Activated CD8-positive, alpha-beta memory T cell treated with anti-CD3 and anti-CD28 coated beads, Interleukin-2, amount 10 ng/mL, durations not matched to agents 7 days and 5 days (primary cell): ENCODE data around the gene PBOV1. TPM values are rescaled to one million over a fixed set of nuclear protein-coding genes. Genes with fewer than 3 reads are reported as not detected.

Source experiments
- ATAC-seq: fragments of 150-1000 bp; cut with Tn5 transposase; one replicate; pipeline ENCODE4 v1.10.0; 2021; ENCODE audit warnings: moderate library complexity
- CTCF ChIA-PET: fragments of 350-600 bp; sonication (Branson Sonifier 250); formaldehyde crosslinking; loops from one replicate; lab custom pipeline; 2021; ENCODE audit warnings: antibody characterized with exemption; lab: Charles Lee
- DNase-seq: peaks from one replicate; pipeline ENCODE4 v3.0.0-alpha.2; 2020
- H3K27ac Mint-ChIP-seq: one replicate; pipeline ENCODE4 v1.8.0; 2021; ENCODE audit warnings: mild to moderate bottlenecking, mixed read lengths
- H3K27me3 Mint-ChIP-seq: one replicate; pipeline ENCODE4 v1.8.0; 2021; ENCODE audit warnings: mixed read lengths
- H3K36me3 Mint-ChIP-seq: one replicate; pipeline ENCODE4 v1.8.0; 2021; ENCODE audit warnings: mild to moderate bottlenecking, mixed read lengths
- H3K4me1 Mint-ChIP-seq: one replicate; pipeline ENCODE4 v1.8.0; 2021; ENCODE audit warnings: mixed read lengths
- H3K4me3 Mint-ChIP-seq: one replicate; pipeline ENCODE4 v1.8.0; 2021; ENCODE audit warnings: mild to moderate bottlenecking, moderate library complexity, mixed read lengths
- H3K9me3 Mint-ChIP-seq: one replicate; pipeline ENCODE4 v1.8.0; 2022; ENCODE audit warnings: low read depth, mixed read lengths
- total RNA-seq, 2 experiments: library from RNA; stranded (reverse); gene quantifications; one replicate each; pipeline ENCODE4 v1.2.3, GENCODE V29; 2021

Gene PBOV1
- not detected for total RNA-seq

- no peaks in the 10 kb centered on the region for H3K4me1 Mint-ChIP-seq
Observed at GRCh38 chr6:138218449-138218848, at the start of gene PBOV1. Gene PBOV1, minus strand, starts transcription at chr6:138218491. Its CDS starts 96 bp downstream, at chr6:138218395.

GRCh38 chr6:138266095-138266494 is 47.8 kb upstream of the PBOV1 start:
- no peaks in the 10 kb centered on the region for H3K9me3 Mint-ChIP-seq
- peaks cover 22% of the 10 kb centered on the region for H3K27me3 Mint-ChIP-seq
- no peak overlapping the region for H3K27ac Mint-ChIP-seq
- H3K4me3 Mint-ChIP-seq, result no peak overlapping the region
- no peak for ATAC-seq
- H3K4me1 Mint-ChIP-seq, result no peaks in the 10 kb centered on the region
- CTCF ChIA-PET, result no interaction called here
- no peaks in the 10 kb centered on the region for H3K36me3 Mint-ChIP-seq
- DNase-seq, result no peak

More at GRCh38 chr6:138218449-138218848, at the start of gene PBOV1:
- Mint-ChIP-seq H3K4me3 (no peak within 1 kb of the TSS), H3K27ac (no peak within 1 kb of the TSS), H3K9me3 (no peaks in the 10 kb centered on the region), H3K27me3 (peaks cover 50% of the 10 kb centered on the region), H3K36me3 (no peaks in the 10 kb centered on the region)
- CTCF ChIA-PET, result no interaction called here
- ATAC-seq (no peak), DNase-seq (no peak)

GRCh38 chr6:138264372-138264880 is 46.1 kb upstream of the PBOV1 start:
- ATAC-seq (no peak), DNase-seq (no peak)
- H3K4me3 Mint-ChIP-seq, result no peak overlapping the region
- no peak overlapping the region for H3K27ac Mint-ChIP-seq
- no peaks in the 10 kb centered on the region for H3K9me3 Mint-ChIP-seq
- H3K4me1 Mint-ChIP-seq, result no peaks in the 10 kb centered on the region
- CTCF ChIA-PET, result no interaction called here
- H3K36me3 Mint-ChIP-seq, result no peaks in the 10 kb centered on the region
- H3K27me3 Mint-ChIP-seq, result peaks cover 27% of the 10 kb centered on the region

- Mint-ChIP-seq H3K27me3 (peaks cover 29% of the 10 kb centered on the region), H3K27ac (no peak overlapping the region), H3K4me1 (no peaks in the 10 kb centered on the region), H3K4me3 (no peak overlapping the region), H3K36me3 (no peaks in the 10 kb centered on the region), H3K9me3 (no peaks in the 10 kb centered on the region)
- ATAC-seq (no peak), DNase-seq (no peak)
- CTCF ChIA-PET, result no interaction called here
Observed at GRCh38 chr6:138263963-138264362, 45.7 kb upstream of the PBOV1 start.

- Mint-ChIP-seq H3K4me3 (no peak overlapping the region), H3K9me3 (no peaks in the 10 kb centered on the region), H3K27me3 (peaks cover 31% of the 10 kb centered on the region), H3K4me1 (no peaks in the 10 kb centered on the region), H3K27ac (no peak overlapping the region), H3K36me3 (no peaks in the 10 kb centered on the region)
- ATAC-seq (no peak), DNase-seq (no peak)
- CTCF ChIA-PET, result no interaction called here
Observed at GRCh38 chr6:138261116-138261780, 43.0 kb upstream of the PBOV1 start.

- Mint-ChIP-seq H3K9me3 (no peaks in the 10 kb centered on the region), H3K36me3 (no peaks in the 10 kb centered on the region), H3K4me3 (no peak overlapping the region), H3K4me1 (no peaks in the 10 kb centered on the region), H3K27me3 (peaks cover 26% of the 10 kb centered on the region), H3K27ac (no peak overlapping the region)
- ATAC-seq, result no peak
- DNase-seq, result no peak
- CTCF ChIA-PET, result no interaction called here
Observed at GRCh38 chr6:138258991-138259390, 40.7 kb upstream of the PBOV1 start.

GRCh38 chr6:138258197-138258596 is 39.9 kb upstream of the PBOV1 start:
- CTCF ChIA-PET, result no interaction called here
- Mint-ChIP-seq H3K27me3 (peaks cover 23% of the 10 kb centered on the region), H3K4me3 (no peak overlapping the region), H3K27ac (no peak overlapping the region), H3K36me3 (no peaks in the 10 kb centered on the region), H3K9me3 (no peaks in the 10 kb centered on the region), H3K4me1 (no peaks in the 10 kb centered on the region)
- ATAC-seq (no peak), DNase-seq (no peak)

- Mint-ChIP-seq H3K27ac (no peak overlapping the region), H3K4me1 (no peaks in the 10 kb centered on the region), H3K9me3 (no peaks in the 10 kb centered on the region), H3K36me3 (no peaks in the 10 kb centered on the region), H3K27me3 (peaks cover 23% of the 10 kb centered on the region), H3K4me3 (no peak overlapping the region)
- ATAC-seq (no peak), DNase-seq (no peak)
- CTCF ChIA-PET, result no interaction called here
Observed at GRCh38 chr6:138257638-138258040, 39.3 kb upstream of the PBOV1 start.

GRCh38 chr6:138255443-138255842 is 37.2 kb upstream of the PBOV1 start:
- H3K36me3 Mint-ChIP-seq, result no peaks in the 10 kb centered on the region
- CTCF ChIA-PET, result no interaction called here
- no peak for DNase-seq

GRCh38 chr6:138253731-138254130 is 35.4 kb upstream of the PBOV1 start:
- Mint-ChIP-seq H3K27me3 (peaks cover 14% of the 10 kb centered on the region), H3K27ac (no peak overlapping the region), H3K9me3 (no peaks in the 10 kb centered on the region), H3K36me3 (no peaks in the 10 kb centered on the region), H3K4me3 (no peak overlapping the region), H3K4me1 (no peaks in the 10 kb centered on the region)
- CTCF ChIA-PET, result no interaction called here
- ATAC-seq (no peak), DNase-seq (no peak)

More at GRCh38 chr6:138255443-138255842, 37.2 kb upstream of the PBOV1 start:
- Mint-ChIP-seq H3K4me3 (no peak overlapping the region), H3K9me3 (no peaks in the 10 kb centered on the region), H3K27ac (no peak overlapping the region), H3K4me1 (no peaks in the 10 kb centered on the region), H3K27me3 (peaks cover 24% of the 10 kb centered on the region)
- no peak for ATAC-seq

- H3K36me3 Mint-ChIP-seq, result no peaks in the 10 kb centered on the region
- no peak overlapping the region for H3K4me3 Mint-ChIP-seq
- H3K4me1 Mint-ChIP-seq, result no peaks in the 10 kb centered on the region
- peaks cover 13% of the 10 kb centered on the region for H3K27me3 Mint-ChIP-seq
- DNase-seq (no peak), ATAC-seq (no peak)
- H3K27ac Mint-ChIP-seq, result no peak overlapping the region
- CTCF ChIA-PET, result no interaction called here
- H3K9me3 Mint-ChIP-seq, result no peaks in the 10 kb centered on the region
Observed at GRCh38 chr6:138250513-138251247, 32.4 kb upstream of the PBOV1 start.

- Mint-ChIP-seq H3K27me3 (peaks cover 13% of the 10 kb centered on the region), H3K36me3 (no peaks in the 10 kb centered on the region), H3K4me3 (no peak overlapping the region), H3K9me3 (no peaks in the 10 kb centered on the region), H3K27ac (no peak overlapping the region), H3K4me1 (no peaks in the 10 kb centered on the region)
- ATAC-seq, result no peak
- DNase-seq, result no peak
- CTCF ChIA-PET, result no interaction called here
Observed at GRCh38 chr6:138250053-138250452, 31.8 kb upstream of the PBOV1 start.

- H3K4me3 Mint-ChIP-seq, result no peak overlapping the region
- H3K36me3 Mint-ChIP-seq, result no peaks in the 10 kb centered on the region
- H3K27me3 Mint-ChIP-seq, result peaks cover 20% of the 10 kb centered on the region
- no peak for DNase-seq
- CTCF ChIA-PET, result no interaction called here
- ATAC-seq, result no peak
- H3K27ac Mint-ChIP-seq, result no peak overlapping the region
- H3K9me3 Mint-ChIP-seq, result no peaks in the 10 kb centered on the region
- H3K4me1 Mint-ChIP-seq, result no peaks in the 10 kb centered on the region
Observed at GRCh38 chr6:138248878-138249277, 30.6 kb upstream of the PBOV1 start.

- ATAC-seq (no peak), DNase-seq (no peak)
- no peaks in the 10 kb centered on the region for H3K36me3 Mint-ChIP-seq
- peaks cover 23% of the 10 kb centered on the region for H3K27me3 Mint-ChIP-seq
- no peak overlapping the region for H3K27ac Mint-ChIP-seq
- CTCF ChIA-PET, result no interaction called here
- H3K9me3 Mint-ChIP-seq, result no peaks in the 10 kb centered on the region
- no peak overlapping the region for H3K4me3 Mint-ChIP-seq
- no peaks in the 10 kb centered on the region for H3K4me1 Mint-ChIP-seq
Observed at GRCh38 chr6:138248011-138248410, 29.7 kb upstream of the PBOV1 start.
